Esophagus squamous epithelium (tissue), 4 donors: ENCODE data around the gene MMP25.
"Not testable (repeated sequence)": the region's sequence is repeated elsewhere in the genome, so short reads cannot be mapped to it uniquely, and the experiment has no call there.

Experiments
- CTCF ChIP-seq, 6 experiments: fragments of 450-650 bp in 4 of 6; fragments of 200-600 bp in 2 of 6; sonication (generic) in 2 of 6; IDR thresholded peaks; one replicate each; pipeline ENCODE4 v1.5.1; 2016 to 2019; ENCODE audit warnings: antibody characterized with exemption in 6 of 6, mild to moderate bottlenecking in 4 of 6, moderate library complexity in 4 of 6
- POLR2A ChIP-seq, 4 donors: fragments of 450-650 bp; IDR thresholded peaks; one replicate each; pipeline ENCODE4 v1.6.1; 2017; ENCODE audit warnings: antibody characterized with exemption in 4 of 4, mild to moderate bottlenecking in 4 of 4, moderate library complexity in 3 of 4

- TF ChIP-seq CTCF, POLR2A (IDR thresholded peaks at IDR 0.05): not testable (repeated sequence)
Observed at GRCh38 chr16:3072148-3072547, 25.8 kb downstream of the MMP25 start.
